ENCODE results near the gene RETREG3.

GRCh38 chr17:42559075-42559474 is 50.1 kb downstream of the RETREG3 start:
- no peak for TF ChIP-seq EZH2phosphoT487 (IDR thresholded peaks at IDR 0.05; ENCODE audit: borderline replicate concordance, low read length)
- TF ChIP-seq CTCF (IDR thresholded peaks at IDR 0.05; ENCODE audit: low read depth, low read length, poor library complexity, severe bottlenecking), result no peak
